Inferior parietal cortex (tissue), 1 donor: ENCODE results near the gene SMAD4.

ENCODE experiments used
- DNase-seq: peaks from one replicate; pipeline ENCODE4 v3.0.0-alpha.2; 2016; ENCODE audit errors: extremely low spot score

The SMAD4 gene

DNA sequence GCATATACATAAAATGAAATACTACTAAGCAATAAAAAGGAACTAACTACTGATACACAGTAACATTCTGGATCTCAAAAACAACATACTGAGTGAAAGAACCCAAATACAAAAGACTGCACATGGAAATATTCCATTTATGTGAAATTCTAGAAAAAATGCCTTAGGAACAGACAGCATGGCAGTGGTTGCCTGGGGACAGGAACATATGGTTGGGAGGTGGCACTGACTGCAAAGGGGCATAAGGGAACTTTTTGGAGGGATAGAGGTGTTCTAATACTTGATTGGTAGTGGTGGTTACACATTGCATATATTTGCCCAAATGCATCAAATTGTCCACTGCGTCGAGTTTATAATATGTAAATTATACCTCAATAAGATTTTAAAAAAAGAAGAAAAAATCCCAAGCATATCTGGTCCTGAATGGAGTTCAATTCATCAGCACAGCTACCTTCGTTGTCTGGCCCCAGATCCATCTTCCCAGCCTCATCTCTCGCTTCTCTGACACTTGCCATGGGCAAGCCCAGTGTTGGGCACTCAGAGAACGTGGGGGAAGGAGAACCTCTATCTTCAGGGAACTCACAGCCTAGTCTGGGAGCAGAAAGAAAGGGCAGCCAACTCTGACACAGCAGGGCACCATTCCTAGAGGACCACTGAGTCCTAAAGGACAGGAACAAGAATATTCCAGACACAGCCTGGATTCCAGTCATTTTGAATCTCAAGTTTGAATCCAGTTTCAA, 8.6 kb upstream of the SMAD4 start:
- no peak for DNase-seq

DNA sequence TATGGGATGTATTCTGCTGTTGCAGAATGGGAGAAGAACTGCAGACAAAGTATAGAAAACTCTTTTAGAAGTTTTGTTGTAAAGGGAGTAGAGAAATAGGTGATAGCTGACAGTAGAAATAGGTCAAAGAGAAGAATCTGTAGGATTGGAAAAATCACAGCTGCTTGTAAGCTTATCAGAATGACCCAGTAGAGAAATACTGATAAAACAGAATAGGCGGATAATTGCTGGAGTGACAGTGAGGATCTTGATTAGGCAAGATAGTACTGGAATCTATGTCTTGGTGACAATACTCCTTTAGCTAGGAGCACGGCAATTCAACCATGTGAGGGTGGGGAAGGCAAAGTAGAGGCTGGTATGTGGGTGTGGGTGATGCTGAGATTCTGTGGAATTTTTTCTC, 4.5 kb upstream of the SMAD4 start:
- no peak for DNase-seq

GRCh38 chr18:51028201-51028805, 1.7 kb upstream of the SMAD4 start:
- no peak for DNase-seq

DNA sequence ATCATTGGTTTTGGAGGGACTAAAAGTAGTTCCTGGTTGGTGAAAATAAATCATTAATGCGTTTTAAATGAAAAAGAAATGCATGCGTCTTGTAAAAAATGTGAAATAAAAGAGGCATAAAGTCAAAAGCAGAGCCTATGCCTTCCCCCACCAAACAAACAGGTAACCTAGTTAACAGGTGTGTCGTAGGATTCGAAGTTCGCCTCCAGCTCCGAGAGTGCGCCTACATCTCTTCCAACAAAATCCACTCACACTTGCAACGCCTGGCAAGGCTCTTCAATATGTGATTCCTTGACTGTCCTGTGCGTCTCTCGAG, 677 bp upstream of the SMAD4 start:
- no peak for DNase-seq

DNA sequence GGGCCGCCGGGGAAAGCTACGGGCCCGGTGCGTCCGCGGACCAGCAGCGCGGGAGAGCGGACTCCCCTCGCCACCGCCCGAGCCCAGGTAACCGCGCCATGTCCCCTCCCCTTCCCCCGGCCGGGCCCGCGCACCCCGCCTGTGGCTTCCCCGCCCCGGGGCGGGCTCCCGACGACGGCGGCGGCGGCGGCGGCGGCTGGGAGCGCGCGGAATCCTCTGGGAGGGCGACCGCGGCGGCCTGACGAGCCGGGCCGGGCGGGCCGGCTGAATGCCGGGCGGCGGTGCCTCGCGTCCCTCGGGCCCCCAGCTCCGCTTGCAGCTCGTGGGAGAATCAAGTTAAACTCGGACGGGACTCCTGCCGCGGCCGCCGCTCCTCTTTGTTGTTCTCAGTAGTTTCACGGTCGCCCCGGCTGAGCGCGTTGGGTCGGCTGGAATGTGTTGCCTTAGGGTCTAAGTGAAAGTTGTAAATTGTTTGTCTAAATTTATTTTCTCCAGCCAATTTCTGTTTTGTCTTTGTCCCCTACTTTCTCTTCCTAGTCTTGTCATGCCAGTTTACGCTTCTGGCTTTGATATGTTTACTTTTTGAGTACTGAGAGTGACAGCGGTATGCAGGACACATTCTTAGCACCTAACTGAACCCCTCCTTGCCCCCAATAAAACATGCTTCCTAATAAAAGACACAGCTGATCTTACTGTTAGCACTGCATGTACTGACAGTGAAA, 685 bp downstream of the SMAD4 start:
- DNase-seq, result peak; percentile 45

- DNase-seq, result no peak
Measured at GRCh38 chr18:51032193-51032592, 2.2 kb downstream of the SMAD4 start.

DNA sequence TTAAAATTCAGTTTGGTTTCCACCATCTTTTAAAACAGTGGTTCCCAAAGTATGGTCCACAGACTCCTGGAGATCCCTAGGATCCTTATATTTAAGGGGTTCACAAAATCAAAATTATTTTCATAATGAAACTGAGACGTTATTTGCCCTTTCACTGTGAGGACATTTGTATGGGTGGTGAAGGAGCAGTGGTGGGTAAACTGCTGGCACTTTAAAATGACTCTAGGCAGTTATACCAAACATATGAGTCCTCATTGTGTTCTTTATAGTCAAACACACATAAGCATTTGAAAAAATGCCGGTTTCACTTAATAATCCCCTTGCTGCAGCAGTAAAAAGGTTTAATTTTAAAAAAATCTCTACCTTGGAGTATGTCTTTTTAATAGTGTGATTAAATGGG, 7.2 kb downstream of the SMAD4 start:
- DNase-seq, result no peak

DNA sequence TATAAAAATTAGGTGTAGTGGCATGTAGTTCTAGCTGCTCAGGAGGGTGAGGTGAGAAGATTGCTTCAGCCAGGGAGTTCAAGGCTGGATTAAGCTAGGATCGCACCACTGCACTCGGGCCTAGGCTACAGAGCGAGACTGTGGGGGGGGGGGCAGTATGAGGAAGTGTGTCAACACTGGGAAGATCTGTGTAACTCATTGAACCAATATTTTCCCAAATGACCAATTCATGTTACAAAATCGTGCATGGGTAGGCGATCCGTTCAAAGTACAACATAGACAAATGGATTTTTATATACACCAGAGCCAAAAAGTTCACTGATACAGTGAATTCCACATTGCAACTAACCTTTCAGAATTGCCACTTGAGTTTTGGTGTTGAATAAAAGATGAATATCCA, 8.1 kb downstream of the SMAD4 start:
- no peak for DNase-seq

DNA sequence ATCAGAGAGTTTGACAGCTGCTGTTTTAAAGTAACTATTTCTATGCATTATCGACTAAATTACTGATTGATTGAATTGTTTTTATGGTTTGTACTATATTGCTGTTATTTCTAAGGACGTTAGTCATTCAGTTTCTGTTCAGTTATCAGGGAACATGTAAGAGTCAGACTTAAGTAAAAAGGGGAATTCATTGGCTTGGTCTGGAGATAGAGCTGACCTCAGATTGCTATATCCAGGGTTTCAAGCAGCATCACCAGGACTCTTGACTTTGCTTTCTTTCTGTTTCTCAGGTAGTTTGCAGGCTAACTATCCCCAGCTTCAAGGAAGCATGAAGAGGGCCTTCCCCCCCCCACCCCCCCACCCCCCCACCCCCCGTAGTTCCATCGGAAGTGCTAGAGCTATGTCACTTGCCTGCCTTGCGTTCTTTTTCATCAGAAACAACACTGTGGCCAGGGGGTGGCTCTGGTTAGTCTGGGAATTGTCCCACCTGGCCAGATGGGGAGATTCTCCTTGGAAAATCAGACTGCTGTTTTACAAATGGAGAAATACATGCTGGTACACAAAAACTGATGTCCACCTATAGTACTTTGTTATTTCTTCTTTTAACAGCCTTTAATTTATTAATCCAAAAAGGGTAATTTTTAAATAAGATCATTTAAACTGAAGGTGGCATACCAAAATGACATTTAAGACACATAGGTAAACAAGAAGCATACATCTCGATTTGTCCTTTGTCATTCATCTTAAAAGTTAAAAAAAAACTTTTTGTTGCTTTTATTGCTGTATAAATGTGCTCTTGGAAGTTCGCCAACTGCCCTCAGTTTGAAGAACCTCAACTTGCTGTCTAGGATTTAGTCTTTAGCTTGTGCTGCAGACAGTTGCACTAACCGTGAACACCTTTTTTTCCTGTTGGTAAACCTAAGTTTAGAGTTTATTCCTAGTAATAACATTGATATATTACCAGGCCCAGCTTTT, 9.4 kb downstream of the SMAD4 start:
- DNase-seq, result no peak

- DNase-seq, result no peak
Measured at GRCh38 chr18:51041677-51042352, 11.8 kb downstream of the SMAD4 start.

- no peak for DNase-seq
Measured at GRCh38 chr18:51044928-51045585, 15.0 kb downstream of the SMAD4 start.

DNA sequence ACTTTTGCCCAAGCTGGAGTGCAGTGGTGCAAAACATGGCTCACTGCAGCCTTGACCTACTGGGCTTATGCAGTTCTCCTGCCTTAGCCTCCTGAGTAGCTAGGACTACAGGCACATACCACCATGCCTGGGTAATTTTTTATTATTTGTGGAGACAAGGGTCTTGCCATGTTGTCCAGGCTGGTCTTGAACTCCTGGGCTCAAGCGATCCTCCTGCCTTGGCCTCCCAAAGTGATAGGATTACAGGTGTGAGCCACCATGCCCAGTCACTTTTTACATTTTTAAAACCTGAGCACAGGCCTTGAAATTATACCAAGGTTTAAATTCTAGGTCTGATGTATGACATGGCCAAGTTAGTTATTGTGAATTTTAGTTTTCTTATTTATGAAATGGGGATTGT, 18.2 kb downstream of the SMAD4 start:
- no peak for DNase-seq

DNA sequence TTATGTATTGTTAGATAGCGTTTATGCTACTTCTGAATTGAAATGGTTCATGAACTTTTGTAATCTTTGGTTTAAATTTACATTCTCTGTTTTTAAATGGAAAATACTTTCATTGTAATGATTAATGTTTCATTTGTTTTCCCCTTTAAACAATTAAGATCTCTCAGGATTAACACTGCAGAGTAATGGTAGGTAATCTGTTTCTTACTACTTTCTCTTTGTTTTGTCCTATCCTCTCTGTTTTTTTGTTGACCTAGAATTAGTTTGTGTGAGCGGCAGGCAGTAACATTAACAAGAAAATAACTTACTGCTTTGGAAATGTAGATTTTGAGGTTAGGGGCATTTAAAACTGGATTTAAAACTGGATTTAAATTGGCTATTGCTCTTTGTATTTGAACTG, 19.1 kb downstream of the SMAD4 start:
- no peak for DNase-seq

GRCh38 chr18:51051105-51051712, 21.2 kb downstream of the SMAD4 start:
- DNase-seq, result peak; percentile 71

- DNase-seq, result no peak
Measured at GRCh38 chr18:51053814-51054213, 23.8 kb downstream of the SMAD4 start.

DNA sequence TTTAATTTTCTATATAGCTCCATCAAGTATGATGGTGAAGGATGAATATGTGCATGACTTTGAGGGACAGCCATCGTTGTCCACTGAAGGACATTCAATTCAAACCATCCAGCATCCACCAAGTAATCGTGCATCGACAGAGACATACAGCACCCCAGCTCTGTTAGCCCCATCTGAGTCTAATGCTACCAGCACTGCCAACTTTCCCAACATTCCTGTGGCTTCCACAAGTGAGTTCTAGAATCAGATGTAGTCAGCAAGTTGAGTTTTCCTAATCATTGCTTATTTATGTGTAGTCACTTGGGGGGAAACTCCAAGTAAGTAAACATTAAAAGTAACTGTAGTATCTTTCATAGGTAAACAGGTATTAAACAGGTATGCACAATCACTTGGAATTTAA, 24.8 kb downstream of the SMAD4 start:
- DNase-seq, result no peak

DNA sequence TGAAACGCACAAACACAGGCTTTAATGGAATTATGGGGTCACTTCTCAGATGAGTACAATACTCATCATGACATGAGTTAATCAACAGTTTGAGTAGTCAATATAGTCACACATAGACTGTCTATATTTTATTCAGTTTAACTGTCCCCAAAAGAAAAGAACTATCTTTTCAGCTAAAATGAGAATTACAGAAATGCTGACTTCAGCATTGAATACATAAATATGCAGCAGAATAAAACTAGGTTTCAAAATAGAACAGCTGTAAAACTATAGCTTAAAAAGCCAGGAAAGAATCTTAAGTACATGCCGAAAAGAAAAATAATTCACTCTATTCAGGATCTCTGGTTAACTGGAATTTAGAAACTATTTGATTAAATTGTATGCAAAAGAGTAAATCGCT, 30.0 kb downstream of the SMAD4 start:
- DNase-seq, result no peak

DNA sequence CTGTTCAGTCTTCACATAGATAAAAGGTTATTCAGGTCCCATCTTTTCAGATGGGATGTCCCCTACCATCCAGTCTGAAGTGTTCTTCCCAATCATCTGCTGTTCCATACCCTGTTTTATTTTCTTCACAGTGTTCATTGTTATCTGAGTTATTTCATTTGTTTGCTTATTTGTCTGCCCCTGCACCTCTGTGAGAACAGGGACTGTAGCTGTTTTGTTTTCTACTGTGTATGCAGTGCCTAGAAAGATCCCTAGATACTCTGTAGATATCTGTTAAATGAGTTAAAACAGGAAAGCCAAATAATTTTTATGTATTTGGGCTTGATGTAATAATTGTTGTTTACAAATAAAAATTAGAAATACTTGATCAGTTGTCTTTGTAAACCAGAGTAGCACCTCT, 34.2 kb downstream of the SMAD4 start:
- DNase-seq, result no peak

DNA sequence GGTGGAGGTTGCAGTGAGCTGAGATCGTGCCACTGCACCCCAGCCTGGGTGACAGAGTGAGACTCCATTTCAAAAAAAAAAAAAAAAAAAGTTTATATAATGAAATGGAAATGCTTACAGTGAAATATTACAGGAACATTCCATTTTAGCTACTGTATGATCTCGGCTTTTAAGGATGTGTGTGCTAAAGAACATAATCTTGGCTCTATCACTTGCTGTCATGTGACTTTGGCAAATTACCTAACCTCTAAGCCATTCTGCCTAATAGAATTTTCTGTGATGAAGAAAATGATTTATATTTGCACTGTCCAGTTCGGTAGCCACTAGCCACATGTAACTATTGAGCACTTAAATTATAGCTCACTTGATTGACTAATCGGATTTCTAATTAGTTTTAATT, 36.3 kb downstream of the SMAD4 start:
- DNase-seq, result no peak

DNA sequence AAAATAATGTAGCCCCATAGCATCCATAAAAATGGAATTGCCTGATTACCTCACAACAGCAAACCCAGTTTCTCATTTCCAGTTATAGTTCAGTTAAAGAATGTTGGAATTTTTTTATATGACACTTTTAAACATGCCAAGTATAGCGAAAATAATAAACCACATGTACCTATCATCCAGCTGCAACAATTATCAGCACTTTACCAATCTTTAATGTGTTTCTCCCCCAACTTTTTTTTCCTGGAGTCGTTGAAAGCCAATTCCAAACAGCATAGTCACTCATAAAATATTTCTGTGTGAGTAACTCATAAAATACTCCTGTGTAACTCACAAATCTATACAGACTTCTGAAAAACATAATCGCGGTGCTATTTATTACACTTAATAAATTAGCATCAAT, 38.1 kb downstream of the SMAD4 start:
- no peak for DNase-seq

DNA sequence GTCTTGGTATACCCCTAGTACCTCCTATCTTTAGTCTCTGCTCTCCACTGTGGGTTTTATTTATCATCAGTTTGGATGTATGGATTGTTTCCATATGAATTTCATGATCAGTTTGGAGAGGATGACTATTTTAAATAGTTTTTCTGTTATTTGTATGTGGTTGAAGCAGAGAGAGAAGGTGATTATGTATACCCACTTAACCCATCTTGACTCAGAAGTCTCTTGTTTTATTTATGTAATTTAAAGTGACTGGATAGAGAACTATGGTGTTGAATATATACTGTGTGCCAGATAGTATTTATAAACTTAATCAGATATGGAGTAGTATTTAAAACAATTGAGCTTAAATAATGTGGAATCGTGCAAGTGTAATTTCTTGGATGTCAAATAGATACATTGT, 39.9 kb downstream of the SMAD4 start:
- DNase-seq, result no peak
